SU-DHL-6 (cell line): ENCODE results near the gene LRIT3.

Experiments used
- H2AFZ ChIP-seq: fragments of 200-600 bp; sonication (generic); 2 replicates; pipeline ENCODE4 v1.6.1; 2014; ENCODE audit warnings: low read depth, mild to moderate bottlenecking, moderate library complexity, mixed read lengths, antibody characterized with exemption, low read length; ENCODE audit not compliant: severe bottlenecking
- H3F3A ChIP-seq: fragments of 200-600 bp; shearing (Covaris generic); 2 replicates; pipeline ENCODE4 v1.6.0; 2016; ENCODE audit warnings: antibody characterized with exemption, mild to moderate bottlenecking; ENCODE audit not compliant: insufficient read depth
- H3K27ac ChIP-seq: fragments of 200-600 bp; sonication (generic); 2 replicates; pipeline ENCODE4 v1.5.1; 2016; ENCODE audit warnings: low read depth, mild to moderate bottlenecking, low read length, moderate library complexity, mixed read lengths
- H3K27me3 ChIP-seq: fragments of 200-600 bp; sonication (generic), shearing (Covaris generic); 2 replicates; pipeline ENCODE4 v1.6.0; 2014; ENCODE audit warnings: mild to moderate bottlenecking, low read length
- H3K36me3 ChIP-seq: fragments of 200-600 bp; sonication (generic); 2 replicates; pipeline ENCODE4 v1.6.1; 2014; ENCODE audit warnings: mild to moderate bottlenecking, low read length, mixed read lengths
- H3K4me2 ChIP-seq: fragments of 300-600, 200-600 bp; shearing (Covaris generic), sonication (generic); 2 replicates; pipeline ENCODE4 v1.6.0; 2014; ENCODE audit warnings: low read length, low read depth, mild to moderate bottlenecking; ENCODE audit not compliant: poor library complexity, severe bottlenecking
- H3K4me3 ChIP-seq: fragments of 200-600 bp; sonication (generic); 2 replicates; pipeline ENCODE4 v1.5.1; 2014; ENCODE audit warnings: antibody characterized with exemption, low read length, mild to moderate bottlenecking, mixed read lengths; ENCODE audit not compliant: insufficient read depth, poor library complexity, severe bottlenecking
- H3K79me2 ChIP-seq: fragments of 200-600 bp; sonication (generic); 2 replicates; pipeline ENCODE4 v1.6.1; 2014; ENCODE audit warnings: mild to moderate bottlenecking, low read length, moderate library complexity; ENCODE audit not compliant: insufficient read depth
- H3K9ac ChIP-seq: fragments of 200-600 bp; sonication (generic); 2 replicates; pipeline ENCODE4 v1.7.0; 2014; ENCODE audit warnings: mild to moderate bottlenecking, low read length
- H3K9me2 ChIP-seq: fragments of 200-600 bp; sonication (generic); replicated peaks from 2 replicates; pipeline ENCODE4 v1.6.1; 2014; ENCODE audit warnings: low read length; ENCODE audit not compliant: insufficient read depth
- H3K9me3 ChIP-seq: fragments of 200-600 bp; sonication (generic); 2 replicates; pipeline ENCODE4 v1.6.1; 2014; ENCODE audit warnings: low read length, mixed read lengths; ENCODE audit not compliant: insufficient read depth
- H4K20me1 ChIP-seq: fragments of 200-600 bp; sonication (generic); 2 replicates; pipeline ENCODE4 v1.6.1; 2014; ENCODE audit warnings: low read depth, mild to moderate bottlenecking, antibody characterized with exemption, low read length, moderate library complexity, mixed read lengths
- EZH2phosphoT487 ChIP-seq: fragments of 200-600 bp; sonication (generic), shearing (Covaris generic); conservative IDR thresholded peaks from 2 replicates; pipeline ENCODE4 v1.6.1; 2018; ENCODE audit warnings: mild to moderate bottlenecking, antibody characterized with exemption, low read length, moderate library complexity, mixed read lengths
- TF ChIP-seq, protein P1 (sequence below): fragments of 200-600 bp; sonication (generic); IDR thresholded peaks from one replicate; pipeline ENCODE4 v1.5.1; 2017; ENCODE audit warnings: antibody characterized with exemption, mild to moderate bottlenecking, low read length, moderate library complexity; ENCODE audit not compliant: insufficient read depth, poor library complexity, severe bottlenecking

The LRIT3 gene

DNA sequence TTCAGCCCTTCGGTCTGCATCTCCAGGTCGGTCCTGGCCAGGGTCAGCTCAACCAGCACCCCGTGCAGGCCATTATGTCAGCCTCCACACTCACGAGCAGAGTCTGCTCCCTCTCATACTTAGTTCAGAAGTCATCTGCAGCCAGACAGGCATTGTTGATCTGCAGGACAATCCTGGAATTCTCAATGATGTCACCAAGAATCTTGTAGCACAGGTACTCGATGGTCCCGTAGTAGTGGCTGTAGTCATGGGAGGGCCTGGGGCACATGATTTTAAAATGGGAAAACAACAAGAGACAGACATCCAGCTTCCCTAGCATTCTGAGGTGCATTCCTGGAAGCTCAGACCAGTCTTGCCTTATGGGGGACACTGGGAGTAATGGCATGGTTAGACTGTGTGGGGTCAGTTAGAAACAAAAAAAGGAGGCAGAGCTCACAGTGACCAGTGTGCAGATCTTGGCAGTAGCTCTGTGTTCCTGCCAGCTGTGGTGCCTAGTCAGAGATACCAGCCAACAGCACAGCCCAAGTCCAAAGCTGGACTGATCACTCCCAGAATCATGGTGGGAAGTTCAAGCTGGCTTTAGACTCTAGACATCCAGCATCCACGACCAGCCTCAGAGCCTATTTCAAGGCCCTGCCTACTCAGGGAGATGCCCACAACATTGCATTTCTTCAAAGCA lies 31.9 kb downstream of the LRIT3 start:
- Histone ChIP-seq H3K79me2 (no peaks in the 10 kb centered on the region), H3K4me2 (no peak overlapping the region), H2AFZ (no peak overlapping the region), H3F3A (no peaks in the 10 kb centered on the region), H4K20me1 (no peaks in the 10 kb centered on the region), H3K4me3 (no peak overlapping the region), H3K9me2 (no peaks in the 10 kb centered on the region), H3K27ac (no peak overlapping the region), H3K9ac (no peak overlapping the region), H3K36me3 (no peaks in the 10 kb centered on the region), H3K27me3 (no peaks in the 10 kb centered on the region), H3K9me3 (no peaks in the 10 kb centered on the region)
- TF ChIP-seq, protein P1, sequence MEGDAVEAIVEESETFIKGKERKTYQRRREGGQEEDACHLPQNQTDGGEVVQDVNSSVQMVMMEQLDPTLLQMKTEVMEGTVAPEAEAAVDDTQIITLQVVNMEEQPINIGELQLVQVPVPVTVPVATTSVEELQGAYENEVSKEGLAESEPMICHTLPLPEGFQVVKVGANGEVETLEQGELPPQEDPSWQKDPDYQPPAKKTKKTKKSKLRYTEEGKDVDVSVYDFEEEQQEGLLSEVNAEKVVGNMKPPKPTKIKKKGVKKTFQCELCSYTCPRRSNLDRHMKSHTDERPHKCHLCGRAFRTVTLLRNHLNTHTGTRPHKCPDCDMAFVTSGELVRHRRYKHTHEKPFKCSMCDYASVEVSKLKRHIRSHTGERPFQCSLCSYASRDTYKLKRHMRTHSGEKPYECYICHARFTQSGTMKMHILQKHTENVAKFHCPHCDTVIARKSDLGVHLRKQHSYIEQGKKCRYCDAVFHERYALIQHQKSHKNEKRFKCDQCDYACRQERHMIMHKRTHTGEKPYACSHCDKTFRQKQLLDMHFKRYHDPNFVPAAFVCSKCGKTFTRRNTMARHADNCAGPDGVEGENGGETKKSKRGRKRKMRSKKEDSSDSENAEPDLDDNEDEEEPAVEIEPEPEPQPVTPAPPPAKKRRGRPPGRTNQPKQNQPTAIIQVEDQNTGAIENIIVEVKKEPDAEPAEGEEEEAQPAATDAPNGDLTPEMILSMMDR: no peak
- TF ChIP-seq EZH2phosphoT487: no peak

DNA sequence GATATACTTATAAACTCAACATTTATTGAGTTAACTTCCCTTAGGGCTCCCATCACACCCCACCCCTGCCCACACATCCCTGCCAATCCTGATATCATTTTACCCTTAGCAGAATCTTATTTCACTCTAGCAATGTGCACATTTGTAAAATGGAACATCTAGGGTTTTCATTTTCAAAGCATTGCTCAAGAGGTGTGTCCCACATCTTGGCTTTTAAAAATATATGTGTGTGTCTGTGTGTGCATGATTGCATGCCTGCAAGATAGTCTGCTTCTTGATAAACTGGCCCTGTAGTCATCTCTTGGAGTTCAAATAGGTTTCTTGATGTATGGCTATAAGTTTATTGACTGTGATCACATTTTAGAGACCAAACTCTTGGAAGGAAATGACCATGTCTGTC lies 38.4 kb downstream of the LRIT3 start:
- no peaks in the 10 kb centered on the region for H3K9me3 ChIP-seq
- no peaks in the 10 kb centered on the region for H3K79me2 ChIP-seq
- H3F3A ChIP-seq: no peaks in the 10 kb centered on the region
- no peak overlapping the region for H3K27ac ChIP-seq
- H3K4me3 ChIP-seq: no peak overlapping the region
- H3K4me2 ChIP-seq: no peak overlapping the region
- H3K9ac ChIP-seq: no peak overlapping the region
- H4K20me1 ChIP-seq: no peaks in the 10 kb centered on the region
- H3K36me3 ChIP-seq: no peaks in the 10 kb centered on the region
- H2AFZ ChIP-seq: no peak overlapping the region
- TF ChIP-seq, protein P1: no peak
- no peak for TF ChIP-seq EZH2phosphoT487
- no peaks in the 10 kb centered on the region for H3K27me3 ChIP-seq
- no peaks in the 10 kb centered on the region for H3K9me2 ChIP-seq

DNA sequence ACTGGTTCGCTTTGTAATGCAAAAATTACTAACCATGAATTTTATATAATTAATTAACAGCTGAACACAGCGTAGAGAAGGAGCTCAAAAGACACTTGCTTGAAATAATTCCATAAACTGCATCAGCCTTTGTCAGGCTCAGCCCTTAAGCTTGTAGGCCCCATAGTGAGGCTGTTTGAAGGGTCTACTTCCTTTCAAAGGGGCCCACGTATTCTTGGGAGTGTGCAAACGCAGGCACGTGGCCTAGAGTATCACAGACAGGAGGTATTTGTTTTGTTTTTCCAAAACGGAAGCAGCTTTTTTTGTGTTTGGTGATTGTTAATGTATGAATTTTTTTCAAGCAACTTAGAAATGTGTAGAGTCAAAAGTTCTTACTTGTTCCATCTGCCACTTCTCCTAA lies 39.2 kb downstream of the LRIT3 start:
- H3K9me2 ChIP-seq: no peaks in the 10 kb centered on the region
- H3F3A ChIP-seq: no peaks in the 10 kb centered on the region
- H3K36me3 ChIP-seq: no peaks in the 10 kb centered on the region
- TF ChIP-seq, protein P1: no peak
- TF ChIP-seq EZH2phosphoT487: no peak
- H3K9me3 ChIP-seq: no peaks in the 10 kb centered on the region
- H3K4me2 ChIP-seq: no peak overlapping the region
- no peak overlapping the region for H3K4me3 ChIP-seq
- H2AFZ ChIP-seq: no peak overlapping the region
- H3K27me3 ChIP-seq: no peaks in the 10 kb centered on the region
- no peak overlapping the region for H3K27ac ChIP-seq
- H3K79me2 ChIP-seq: no peaks in the 10 kb centered on the region
- no peak overlapping the region for H3K9ac ChIP-seq
- no peaks in the 10 kb centered on the region for H4K20me1 ChIP-seq
